NCI-H460 (cell line): ENCODE measurements around the gene ZNF618. TPM values are rescaled to one million over a fixed set of nuclear protein-coding genes. Genes with fewer than 3 reads are reported as not detected.

Experiments
- DNase-seq: peaks from one replicate; pipeline ENCODE4 v3.0.0-alpha.2; 2016; ENCODE audit warnings: low read depth; ENCODE audit errors: extremely low read depth
- total RNA-seq: library from RNA; depleted of rRNA; stranded (reverse); fragments of >200 nt; shearing (Covaris generic); gene quantifications from 2 replicates; pipeline ENCODE4 v1.2.3, GENCODE V29; 2014

Gene ZNF618
- total RNA-seq, 1 experiment from 2014 or later, result 2.9 TPM

DNA sequence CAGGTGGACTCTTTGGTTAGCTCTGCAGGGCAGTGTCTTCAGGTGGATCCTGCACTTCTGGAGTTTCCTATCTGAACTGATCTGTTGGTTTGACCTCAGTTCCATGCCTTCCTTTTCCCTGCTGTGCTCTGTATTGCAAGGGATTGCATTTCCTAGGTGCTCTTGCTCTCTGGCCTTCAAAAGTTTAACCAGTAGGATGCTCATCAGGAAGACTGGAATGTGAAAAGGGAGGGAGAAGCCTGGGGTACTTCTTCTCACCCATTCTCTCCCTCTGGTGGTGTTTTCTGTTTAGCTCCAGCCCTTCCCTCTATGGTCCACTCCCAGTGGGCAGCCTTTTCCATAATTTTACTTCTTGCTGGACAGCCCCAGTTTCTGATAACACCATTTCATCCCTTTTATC lies 78.5 kb downstream of the ZNF618 start:
- no peak for DNase-seq

DNA sequence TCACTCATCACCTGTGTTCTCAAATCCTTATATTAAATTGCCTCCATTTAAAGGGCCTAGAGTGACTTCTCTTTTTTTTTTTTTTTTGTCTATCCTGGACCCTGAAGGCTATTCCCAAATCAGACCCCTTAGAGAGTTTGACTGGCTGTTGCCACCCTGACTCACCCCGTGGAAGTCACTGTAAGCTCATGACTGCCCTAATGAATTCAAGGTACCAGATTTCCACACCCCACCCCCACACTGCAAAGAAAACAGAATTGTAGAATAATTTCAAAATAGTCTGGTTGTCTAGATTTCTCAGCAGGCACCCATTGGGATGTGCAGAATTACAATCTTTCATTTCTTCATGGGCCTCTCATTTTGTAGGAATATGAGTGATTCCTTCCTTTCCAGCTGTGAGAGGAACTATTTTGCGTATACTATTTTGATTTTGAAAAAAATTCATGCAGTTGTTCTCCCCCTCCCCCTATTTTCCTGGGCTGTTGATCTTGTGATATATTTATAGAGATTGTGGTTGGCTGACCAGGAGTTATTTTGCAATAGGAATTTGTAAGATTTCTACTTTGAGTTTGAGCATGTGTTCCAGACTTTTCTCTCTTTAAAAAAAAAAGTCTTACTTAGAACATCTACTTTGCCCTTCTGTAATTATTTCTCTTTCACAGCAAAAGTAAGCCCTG lies 79.1 kb downstream of the ZNF618 start:
- DNase-seq, result no peak

DNA sequence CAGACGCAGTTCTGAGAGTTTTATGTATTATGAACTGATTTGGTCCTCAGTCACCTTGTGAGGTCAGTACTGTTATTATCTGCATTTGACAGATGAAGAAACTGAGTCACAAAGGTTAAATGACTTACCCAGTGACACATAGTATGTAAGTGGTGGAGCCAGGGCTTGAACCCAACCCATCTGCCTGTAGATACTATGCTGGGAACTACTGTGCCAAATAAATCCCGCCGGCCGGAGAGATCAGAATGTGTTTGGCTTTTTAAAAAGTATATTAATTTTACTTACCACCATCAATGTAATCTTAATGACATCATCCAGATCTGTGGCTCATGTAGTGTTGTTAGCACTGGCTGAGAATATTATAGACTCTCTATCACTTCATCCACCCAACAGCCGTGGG lies 80.8 kb downstream of the ZNF618 start:
- no peak for DNase-seq

DNA sequence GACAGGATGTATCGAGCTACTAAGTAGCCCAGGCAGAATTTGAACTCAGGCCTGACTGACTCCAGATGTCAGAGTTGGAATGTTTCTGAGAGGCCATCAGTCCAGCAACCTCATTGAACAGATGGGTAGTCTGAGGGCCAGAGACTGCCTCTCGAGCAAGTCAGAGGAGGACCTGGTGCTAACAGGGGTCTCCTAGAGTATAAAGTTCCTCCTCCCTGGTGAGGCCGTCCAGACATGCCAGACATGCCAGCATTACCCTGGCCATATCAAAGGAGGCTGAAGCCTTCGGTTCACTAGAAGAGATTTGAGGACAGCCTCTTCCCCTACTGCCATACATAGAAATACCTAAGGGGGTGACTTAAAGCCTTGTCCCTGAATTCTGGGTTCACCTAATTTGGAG lies 81.2 kb downstream of the ZNF618 start:
- DNase-seq, result no peak

DNA sequence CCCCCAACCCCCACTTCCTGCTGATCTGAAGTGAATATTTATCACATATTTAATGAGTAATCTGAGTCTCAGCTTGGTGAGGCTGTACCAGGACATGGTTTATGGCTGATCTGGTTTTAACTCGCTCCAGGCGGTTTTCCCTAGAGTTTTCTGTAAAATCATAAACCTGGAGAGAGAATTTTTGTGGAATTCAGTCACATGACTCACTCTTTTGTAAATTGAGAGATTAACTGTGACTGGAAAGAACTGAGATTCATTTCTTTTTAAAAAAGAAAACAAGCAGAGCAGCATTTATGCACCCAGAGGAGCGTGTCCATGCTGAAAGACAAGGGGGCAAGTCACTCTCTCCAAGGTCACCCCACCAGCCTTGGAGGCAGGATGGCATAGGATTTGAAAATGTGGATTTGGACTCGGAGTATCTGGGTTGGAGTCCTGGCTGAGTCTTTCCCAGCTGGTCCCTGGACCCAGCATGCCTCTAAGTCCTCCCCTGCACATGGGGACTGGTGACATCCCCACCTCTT lies 81.8 kb downstream of the ZNF618 start:
- DNase-seq, result no peak

DNA sequence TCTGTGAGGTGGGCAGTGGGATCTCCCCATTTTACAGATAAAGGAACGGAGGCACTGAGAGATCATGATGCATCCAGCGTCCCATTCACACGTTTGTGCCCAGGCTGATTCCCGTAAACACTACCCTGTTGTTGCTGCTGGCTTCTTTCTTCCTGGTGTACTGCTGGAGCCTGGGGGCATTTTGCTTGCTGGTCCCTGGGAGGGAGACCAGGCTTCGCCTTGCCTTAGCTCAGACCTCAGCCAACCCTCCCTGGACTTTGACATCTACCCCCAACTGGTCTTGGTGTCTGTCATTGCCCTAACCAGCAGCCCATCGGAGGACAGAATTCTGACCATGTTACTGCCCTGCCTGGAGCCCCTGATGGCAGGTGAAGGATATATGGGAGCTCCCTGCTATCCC lies 82.4 kb downstream of the ZNF618 start:
- DNase-seq, result no peak

DNA sequence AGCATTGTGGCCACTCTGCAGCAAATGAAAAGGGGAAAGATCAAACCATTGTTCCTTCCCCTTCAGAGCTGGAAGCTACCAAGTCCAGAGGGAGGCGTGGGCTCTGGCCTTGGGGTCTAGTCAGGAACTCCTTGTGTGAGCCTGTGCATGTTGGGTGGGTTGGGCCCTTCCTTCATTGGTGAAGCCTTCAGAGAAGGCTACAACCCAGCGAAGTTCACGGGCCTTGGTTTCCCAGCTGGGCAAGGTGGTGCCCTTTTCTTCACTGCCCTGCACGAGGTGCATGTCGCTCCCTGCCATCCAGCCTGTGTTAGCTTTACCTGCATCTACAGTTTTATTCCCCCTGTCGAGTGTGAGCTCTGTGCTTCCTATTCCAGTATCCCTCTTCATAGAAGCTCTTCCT lies 84.7 kb downstream of the ZNF618 start:
- no peak for DNase-seq

DNA sequence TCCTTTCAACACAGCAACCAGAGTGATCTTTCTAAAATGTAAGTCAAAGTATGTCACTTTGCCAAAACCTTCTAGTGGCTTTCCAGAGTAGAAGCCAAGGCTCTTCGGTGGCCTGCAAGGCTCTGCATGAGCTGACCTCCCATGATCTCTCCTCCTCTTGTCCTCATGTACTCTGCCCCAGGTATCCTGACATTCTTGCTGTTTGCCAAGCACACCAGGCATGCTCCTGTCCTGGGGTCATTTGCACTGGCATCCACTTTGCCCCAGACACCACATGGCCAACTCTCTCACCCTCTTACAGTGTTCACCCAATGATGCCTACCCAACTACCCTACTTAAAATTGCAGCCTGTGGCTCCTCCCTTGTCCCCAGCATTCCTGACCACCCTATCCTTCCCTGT lies 86.3 kb downstream of the ZNF618 start:
- DNase-seq, result no peak

DNA sequence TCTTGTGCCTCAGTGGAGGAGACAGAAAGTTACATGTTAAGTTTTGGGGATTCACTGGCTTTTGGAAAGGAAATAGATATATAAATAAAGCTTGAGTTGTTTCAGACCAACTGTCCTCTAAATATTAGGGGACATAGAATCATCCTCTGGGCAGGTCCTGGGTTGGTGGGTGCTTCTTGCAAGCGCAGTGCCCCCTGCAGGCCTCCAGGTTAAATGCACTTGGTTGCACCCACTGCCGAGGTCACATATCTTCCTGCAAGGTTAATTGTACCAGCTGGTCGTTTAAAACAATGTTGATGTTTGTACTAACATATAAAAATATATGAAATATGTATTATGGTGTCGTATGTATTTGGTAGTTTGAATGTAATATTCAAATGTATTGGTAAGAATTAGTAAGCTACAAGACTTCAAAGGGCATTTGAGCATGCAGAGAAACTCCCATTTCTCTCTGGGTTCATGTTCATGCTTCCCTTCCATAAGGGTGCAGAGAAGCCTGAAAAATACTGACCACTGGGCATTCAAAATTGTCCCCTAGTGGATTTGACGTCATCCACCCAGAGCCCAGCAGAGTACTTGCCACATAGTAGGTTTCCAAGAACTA lies 87.0 kb downstream of the ZNF618 start:
- peak; percentile 6 for DNase-seq

DNA sequence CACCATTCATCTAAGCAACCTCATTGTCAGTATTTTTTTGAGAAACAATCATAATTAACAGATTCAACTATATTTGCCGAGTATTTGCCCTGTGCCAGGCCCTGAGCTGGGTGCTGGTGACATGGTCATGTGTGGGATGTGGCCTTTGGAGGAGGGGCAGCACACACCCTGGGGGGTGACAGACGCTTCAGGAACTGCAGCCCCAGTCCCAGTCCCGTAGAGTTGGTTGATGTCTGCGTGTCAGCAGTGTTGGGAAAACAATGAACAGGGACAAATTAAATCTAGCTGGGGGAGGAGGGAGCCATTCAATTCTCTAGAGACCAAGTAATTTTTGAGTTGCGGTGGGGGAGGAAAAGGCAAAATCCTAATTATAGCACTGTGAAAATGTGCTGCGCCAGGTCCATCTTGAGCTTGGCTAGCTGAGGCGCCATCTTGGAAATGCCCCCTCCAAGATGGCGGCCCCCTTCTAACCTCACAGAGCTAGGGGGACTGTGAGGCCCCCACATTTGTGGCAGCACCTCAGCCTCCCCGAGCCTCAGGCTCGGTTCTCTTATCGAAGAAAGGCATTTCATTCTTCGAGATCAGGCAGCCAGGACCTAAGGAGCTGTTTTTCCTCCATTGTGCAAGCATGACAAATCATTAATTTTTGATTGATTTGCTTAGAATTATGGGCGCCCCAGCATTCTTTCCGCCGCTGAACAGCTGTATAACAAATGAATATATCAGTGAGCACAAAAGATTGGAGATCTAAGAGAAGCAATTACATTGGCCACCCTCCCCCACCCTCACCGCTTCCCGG lies 87.8 kb downstream of the ZNF618 start:
- DNase-seq, result no peak

DNA sequence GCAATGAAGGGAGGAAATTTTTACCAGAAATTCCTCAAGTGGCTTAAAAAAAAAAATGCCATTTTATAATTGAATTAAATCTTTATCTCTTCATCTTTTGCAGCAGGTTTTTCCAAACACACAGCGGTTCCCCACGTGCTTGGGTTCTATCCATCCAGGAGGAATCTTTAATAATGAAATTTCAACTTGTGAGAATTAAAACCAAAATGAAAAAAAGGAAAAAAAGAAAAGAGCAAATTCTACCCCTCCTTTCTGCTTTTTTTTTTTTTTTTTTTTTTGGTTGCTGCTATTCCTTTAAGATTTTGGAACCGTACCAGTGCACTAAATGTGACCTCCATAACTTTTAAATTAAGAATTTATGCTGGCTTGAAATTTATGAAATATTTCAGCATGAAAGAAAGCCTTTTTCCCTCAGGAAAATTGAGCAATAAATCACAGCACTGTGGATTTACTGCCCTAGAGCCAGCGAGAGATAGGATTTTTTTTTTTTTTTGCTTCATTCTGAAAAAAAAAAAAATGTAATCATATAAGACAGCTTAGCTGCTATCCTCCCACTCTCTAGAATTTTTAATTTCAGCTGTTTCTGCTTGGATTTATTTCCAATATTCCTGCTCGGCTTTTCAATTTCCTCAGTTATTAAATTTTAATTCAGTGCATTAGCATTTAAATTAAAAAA lies 88.5 kb downstream of the ZNF618 start:
- no peak for DNase-seq

DNA sequence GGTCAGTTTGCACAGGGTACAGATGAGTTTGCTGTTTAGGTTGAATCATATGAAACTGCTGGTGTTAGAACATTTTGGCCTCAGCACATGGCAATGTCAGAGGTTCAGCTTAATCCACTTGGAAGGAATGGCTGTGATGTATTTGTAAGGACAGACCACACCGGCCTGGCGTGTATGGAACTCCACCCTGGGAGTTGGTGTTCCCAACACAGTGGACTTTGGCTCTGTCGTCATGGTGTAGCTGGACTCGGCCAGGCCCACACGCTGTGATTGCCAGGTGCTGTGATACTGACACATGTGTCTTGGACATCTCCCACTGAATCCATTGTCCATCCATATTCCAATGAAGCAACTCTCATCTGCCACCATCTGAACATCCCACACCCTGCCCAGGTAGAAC lies 90.3 kb downstream of the ZNF618 start:
- no peak for DNase-seq

DNA sequence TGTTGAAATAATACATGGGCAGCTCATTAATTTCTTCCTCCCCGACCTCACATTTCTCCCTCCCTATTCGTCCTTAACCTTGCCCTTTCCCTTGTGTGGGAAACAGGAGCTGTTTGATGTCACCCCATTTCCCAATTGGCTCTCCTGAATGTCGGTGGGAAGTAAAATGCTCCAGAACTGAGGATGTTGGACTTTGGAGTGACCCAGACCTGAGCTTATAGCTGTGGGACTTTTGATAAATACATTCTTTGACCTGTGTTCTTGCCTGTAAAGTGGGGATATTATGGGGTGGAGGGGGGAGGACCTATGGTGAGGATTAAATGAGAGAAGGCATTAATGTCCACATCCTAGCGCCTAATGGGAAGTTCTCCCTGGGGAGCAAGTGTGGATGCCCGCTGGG lies 91.3 kb downstream of the ZNF618 start:
- no peak for DNase-seq

DNA sequence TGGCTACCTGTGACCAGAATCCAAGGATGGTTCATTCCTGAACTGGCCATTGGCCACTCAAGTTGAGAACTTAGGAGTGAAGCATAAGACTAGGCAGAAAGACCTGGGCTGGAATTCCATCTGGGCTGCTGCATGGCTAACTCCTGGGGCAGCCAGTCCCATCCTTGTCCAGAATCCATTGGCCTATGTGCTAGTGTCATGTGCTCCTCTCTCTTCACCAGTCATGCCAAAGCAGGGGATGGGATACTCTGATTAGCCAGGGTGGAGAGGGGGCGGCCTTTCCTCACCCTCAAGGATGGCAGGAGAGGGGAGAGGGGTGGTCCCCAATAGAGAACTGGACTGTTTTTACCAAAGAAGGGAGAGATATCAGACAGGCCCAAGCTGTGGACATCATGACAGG lies 93.2 kb downstream of the ZNF618 start:
- DNase-seq, result no peak

DNA sequence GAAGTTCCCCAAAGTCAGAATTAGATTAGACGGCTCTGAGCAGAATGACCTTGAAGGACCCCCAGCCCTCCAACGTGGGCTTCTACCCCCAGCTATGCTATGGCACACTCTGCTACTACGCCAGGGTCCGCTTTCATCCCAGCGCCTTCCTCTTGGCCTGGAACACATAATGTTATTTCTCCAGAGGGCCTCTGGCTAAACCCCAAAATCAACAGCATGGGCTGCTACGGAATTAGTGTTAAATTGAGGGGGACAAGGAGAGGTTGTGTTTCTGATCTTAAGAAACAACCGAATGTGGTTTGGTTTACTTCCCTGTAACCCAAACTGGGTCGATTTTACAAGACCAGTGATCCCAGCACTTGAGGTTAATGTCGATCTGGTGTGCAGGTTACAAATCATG lies 97.1 kb downstream of the ZNF618 start:
- DNase-seq, result no peak

DNA sequence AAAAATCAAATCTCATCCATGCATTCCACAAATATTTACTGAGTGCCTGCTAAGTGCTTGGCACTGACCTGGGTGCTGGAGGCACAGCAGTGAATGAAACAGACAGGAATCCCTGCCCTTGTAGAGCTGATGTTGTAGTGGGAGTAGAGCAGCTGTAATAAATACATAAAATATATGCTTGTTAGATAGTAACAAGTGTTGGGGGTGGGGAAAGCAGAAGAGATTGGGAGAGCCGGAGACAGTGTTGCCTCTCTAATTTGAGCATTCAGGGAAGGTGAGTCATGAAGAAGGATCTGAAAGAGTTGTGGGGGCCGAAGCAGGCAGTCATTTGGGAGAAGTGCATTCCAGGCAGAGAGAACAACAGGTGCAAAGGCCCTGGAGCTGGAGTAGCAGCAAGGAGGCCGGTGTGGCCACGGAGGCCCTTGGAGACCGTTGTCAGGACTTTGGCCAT lies 97.9 kb downstream of the ZNF618 start:
- DNase-seq, result no peak

DNA sequence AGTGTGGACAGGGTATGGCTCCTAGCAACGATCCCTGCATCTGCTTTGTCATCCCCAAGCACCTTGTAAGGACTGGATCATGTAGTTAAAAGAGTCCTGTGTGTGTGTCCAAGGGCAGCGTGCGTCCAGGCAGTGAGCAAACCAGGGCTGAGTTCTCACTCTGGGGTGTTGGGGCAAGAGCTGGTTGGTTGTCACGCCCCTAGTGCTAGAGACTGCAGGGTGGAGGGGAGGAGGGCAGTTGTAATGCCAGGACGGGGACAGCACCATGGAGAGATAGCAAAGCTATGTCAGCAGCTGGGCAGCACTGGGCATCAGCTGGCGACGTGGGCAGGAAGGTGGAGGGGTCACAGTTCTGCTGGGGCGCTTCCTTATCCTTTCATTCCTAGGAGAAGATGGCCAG lies 100.8 kb downstream of the ZNF618 start:
- no peak for DNase-seq

DNA sequence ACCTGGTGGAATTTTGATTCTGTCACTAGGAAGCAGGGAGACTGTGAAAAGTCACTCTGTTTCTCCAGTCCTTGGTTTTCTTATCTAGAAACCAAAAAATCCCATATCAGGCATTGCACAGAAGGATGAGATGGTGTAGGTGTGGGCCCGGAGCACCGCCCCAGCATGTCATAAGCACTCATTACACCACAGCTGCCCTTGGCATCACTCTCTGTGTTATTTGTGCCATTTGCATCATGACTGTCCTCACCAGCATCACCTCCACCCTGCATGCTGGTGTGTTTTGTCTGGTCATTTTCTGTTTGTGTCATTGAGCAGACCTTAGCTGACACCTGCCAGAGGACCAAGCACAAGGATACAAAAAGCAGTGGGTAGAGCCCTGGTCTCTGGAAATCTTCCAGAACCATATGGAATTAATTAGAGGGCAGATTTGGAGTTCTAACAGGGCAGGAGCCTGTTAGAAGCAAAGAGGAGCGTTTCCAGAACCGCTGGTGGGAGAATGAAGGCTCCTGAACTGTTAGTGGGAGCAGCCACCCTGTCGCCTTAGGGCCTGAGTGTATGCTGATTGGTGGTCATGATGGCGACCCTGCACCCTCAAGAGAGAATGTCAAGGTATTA lies 102.7 kb downstream of the ZNF618 start:
- no peak for DNase-seq

DNA sequence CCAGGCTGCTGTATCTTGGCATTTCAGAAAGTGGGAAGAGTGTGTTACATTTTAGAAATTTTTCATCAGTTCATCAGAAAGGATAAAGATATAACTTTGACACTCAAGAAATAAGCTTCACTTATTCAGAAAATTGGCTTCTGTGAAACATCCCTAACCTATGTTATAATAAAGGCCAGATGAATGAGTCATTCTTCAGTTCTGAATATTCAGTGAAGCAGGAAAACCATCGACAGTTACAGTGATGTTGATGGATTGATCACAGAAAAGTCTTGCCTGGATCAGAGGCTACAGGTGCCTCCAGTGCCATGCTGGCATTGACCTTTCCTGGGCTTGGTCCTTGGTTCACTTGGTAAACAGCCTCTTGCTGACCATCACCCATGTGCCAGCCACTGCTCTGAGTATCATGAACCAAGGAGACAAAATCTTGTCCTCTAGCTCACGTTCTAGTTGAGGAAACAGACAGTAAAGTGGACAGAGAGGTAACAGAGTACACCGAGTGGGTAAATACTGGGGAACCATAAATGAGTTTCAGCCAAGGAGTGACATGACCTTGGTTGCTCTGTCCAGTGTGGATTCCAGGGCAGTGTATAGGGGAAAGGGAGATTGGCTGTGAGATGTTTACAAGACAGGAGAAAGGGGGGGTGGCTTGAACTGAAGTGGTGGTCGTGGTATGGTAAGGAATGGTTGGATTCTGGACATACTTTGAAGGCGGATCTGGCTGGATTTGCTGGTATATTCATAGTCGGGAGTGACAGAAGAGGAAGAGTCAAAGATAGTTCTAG lies 103.4 kb downstream of the ZNF618 start:
- DNase-seq, result no peak
